Stimulated activated CD4-positive, alpha-beta T cell treated with anti-CD3 and anti-CD28 coated beads, Interleukin-1b, Interleukin-23, amount 100 ng/mL, for 24 hours (primary cell): ENCODE results near the gene MRPL16.
"Not testable (repeated sequence)": the region's sequence is repeated elsewhere in the genome, so short reads cannot be mapped to it uniquely, and the experiment has no call there.

Experiments
- DNase-seq, 4 experiments: peaks; one replicate each; pipeline ENCODE4 v3.0.0-alpha.2; 2020; ENCODE audit warnings: low read depth in 4 of 4, low spot score in 1 of 4

Gene MRPL16

DNA sequence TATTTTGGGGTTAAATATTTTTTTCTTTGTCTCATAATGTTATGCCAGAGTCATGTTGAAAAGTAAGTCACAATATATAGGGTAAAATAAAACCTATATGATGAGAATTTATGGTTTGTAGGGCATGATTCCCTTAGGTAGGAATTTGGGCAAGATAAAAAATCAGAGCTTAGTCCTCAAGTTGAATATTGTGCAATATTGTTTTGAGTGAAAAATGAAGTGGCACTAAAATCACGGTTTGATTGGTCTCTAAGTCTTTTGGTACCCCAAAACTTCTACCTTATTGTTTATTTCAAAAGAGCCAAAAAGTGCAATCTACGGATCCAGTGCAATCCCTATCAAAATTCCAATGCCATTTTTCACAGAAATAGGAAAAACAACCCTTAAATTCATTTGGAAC lies 1.6 kb upstream of the MRPL16 start:
- no peak for DNase-seq

DNA sequence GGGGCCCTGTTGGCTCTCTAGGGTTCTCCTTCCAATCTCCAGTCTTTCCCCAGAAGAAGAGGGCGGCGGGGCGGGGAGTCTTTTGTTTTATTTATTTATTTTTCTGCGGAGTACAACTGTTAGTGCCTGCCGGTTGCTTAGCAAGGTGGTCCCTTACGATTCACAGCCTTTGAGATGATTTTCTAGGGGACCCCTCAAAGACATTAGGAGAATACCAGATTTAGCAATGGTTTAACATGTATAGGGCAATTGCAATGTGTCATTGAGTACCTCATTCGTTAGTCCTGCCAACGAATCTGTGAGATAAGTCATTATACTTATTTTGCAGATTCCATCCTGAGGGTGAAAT lies 307 bp upstream of the MRPL16 start:
- no peak for DNase-seq

- no peak for DNase-seq
Observed at GRCh38 chr11:59807047-59807610, 3.4 kb downstream of the MRPL16 start.

- DNase-seq: no peak
Observed at GRCh38 chr11:59804061-59804460, 6.5 kb downstream of the MRPL16 start.

- DNase-seq: no peak
Observed at GRCh38 chr11:59802639-59803176, 7.9 kb downstream of the MRPL16 start.

DNA sequence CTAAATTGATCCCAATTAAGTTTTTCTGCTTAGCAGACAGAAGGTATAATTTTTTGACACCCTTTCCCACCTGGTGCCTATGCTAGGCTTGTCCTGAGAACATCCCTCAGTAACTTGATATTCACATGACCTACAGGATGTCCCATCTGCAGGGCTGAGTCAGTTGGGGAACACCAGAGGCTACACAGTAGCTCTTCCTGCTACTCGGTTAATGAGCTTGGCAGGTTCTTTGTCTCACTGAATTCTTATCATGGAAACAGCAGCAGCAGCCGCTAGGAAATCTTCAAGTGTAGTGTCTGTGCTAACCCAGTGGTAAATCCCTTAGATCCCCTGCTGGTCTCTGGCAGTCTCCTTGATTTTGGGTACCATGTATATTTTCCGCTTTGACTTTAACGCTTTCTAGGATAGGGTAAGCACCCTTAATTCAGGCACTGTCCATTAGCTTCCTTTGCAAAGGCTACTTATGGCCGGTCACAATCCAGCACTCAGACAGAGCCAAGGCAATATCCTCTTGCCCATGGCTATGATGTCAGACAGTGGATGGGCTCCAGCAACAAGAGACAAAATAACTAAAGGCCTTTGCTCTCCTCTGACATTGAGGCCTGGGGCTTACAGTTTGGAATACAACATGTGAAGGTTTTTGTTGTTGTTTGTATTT lies 8.5 kb downstream of the MRPL16 start:
- DNase-seq: no peak

DNA sequence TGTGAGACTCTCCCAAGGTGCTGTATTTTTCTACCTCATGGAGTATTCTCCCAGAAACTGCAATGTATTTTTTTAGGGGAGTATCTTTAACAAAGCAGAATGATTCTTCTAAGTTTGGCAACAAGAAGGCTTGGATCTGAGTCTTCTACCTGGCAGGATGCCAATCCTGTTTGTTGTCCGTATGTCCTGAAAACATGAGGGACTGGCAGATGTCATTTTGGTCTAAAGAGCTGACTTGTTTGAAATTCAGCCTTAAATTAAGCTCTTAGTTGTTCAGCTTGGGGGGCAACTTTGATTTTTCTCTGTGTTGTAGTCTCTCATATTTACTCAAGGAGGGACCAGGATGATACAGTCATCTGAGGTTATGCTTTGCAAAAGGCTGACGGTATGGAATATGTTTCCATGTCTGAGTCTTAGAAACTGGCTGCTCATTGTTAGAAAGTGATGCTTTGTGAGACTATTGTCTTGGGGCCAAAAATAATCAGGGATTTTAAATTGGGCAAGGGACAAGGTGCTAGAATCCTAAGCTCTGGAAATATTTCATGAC lies 9.3 kb downstream of the MRPL16 start:
- DNase-seq: no peak

DNA sequence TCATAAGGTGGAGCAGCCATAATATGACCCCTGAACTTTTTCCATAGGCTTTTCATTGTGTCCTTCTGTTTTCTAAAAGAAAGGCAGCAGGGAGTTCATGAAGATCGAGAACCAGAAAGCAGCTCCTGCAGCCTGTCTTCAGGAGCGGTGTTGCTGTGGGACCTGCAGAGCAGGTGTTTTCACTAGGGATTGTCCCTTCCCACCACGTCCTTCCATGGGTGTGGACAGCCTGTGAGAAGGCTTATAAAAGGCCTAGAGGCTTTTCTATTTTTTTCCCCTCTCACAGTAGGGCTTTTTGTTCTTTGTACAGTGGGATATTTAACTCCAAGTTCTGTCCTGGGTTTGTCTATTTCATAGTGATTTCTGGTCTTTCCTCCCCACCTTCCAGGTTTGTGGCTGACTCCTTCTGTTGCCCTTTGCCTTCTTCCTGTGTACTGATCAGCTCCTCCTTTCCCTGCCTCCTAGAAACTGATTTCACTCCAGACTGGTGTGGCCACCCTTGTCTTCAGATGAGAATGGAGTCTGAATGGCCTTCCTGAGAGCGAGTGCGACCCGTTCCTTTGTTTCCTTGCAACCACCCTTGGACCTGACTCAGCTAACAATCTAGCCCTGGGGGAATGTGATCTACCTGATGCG lies 10.1 kb downstream of the MRPL16 start:
- no peak for DNase-seq

DNA sequence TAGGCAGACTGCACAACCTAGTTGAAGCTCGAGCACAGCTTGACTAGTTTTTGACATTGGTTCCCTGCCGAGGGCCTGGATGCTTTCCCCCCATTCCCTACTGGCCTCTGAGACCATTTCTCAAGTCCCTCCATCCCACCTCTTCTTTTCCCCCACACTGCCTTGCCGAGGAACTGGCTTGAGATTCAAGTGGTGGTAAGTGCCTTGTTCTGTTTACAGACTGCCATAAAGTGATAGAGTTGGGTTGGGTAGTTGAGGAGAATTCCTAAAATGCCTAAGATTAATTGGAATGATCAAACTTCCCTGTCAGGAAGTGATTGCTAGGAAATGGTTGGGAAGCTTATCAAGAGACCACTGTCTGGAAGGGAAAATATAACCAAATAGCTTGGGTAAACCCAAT lies 16.2 kb downstream of the MRPL16 start:
- DNase-seq: no peak

DNA sequence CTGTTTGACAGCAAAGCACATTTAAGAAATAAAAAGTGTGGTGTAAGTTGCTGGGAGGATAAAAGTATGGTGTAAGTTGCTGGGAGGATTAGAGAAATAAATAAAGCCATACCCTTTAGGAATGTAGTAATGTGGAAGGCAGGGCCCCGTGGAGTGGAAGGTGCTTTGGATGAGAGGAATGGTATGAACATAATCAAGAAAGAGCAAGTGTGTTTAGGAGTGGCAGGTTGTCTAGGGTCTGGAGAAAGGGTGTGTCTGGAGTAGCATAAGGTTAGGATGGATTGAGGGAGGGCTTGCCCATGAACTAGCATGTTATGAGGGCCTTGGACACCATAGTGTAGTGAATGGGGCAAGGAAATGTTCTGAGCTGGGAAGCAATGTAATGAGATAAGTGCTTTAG lies 18.1 kb downstream of the MRPL16 start:
- DNase-seq: no peak

GRCh38 chr11:59791639-59792038 lies 18.9 kb downstream of the MRPL16 start:
- DNase-seq: no peak

DNA sequence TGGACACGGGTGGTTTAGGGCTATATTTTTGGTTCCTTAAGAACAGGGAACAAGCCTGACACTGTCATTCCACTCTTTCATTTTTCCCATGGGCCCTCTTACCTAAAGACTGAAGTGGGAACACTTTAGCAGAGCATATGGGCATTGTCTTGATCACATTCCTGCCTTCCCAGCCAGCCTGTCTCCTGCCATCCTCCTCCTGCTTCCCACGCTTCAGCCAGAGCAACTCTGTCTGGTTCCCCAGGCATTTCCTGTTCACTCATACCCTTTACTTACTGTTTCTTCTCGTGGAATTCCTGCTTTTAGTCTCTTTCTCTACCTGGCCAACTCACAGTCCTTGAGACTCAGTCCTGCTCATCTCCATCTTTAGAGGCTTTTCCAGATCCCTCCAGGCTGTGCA lies 22.8 kb downstream of the MRPL16 start:
- no peak for DNase-seq

DNA sequence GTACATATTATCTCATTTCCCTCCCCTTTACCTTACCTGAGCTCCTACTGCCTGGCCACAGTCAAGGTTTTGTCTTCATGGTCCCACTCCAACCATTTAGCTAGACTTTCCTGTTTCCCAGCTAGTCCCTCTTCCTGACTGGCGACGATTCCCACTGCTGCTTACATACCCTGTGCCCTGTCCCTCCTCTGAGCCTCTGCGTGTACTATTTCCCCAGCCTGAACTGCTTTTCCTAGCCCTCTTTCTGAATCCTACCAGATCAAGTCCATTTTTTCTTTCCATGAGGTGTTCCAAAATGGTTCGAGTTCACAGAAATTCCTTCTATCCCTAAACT lies 23.4 kb downstream of the MRPL16 start:
- no peak for DNase-seq

- no peak for DNase-seq
Observed at GRCh38 chr11:59785818-59786217, 24.8 kb downstream of the MRPL16 start.

DNA sequence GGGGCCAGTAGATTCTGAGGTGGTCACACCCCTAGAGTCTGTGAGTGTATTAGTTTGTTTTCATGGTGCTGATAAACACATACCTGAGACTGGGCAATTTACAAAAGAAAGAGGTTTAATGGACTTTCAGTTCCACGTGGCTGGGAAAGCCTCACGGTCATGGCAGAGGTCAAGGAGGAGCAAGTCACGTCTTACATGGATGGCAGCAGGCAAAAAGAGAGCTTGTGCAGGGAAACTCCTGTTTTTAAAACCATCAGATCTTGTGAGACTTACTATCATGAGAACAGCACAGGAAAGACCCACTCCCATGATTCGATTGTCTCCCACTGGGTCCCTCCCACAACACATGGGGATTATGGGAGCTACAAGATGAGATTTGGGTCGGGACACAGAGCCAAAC lies 26.1 kb downstream of the MRPL16 start:
- not testable (repeated sequence) for DNase-seq

DNA sequence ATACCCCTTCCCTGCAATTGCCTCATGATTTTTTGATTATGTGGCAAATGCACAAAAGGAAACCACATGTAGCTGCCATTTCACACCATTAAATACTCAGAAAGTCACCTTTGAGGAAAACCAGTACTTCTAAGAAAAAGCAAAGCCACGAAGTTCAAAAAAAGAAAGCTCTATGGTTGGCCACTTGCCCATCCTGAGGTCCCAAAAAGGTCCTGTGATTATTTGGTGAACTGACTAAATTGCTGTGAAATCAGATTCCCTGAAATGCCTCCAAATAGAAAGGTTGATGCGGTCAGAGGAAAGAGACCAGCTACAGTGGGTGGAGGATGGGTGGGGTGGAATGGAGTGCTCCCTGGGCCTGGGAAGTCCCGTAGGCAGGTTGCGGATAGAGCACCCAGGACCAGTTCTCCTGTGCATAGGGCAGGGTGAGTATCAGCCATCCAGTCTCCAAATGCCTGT lies 26.9 kb downstream of the MRPL16 start:
- DNase-seq: no peak

DNA sequence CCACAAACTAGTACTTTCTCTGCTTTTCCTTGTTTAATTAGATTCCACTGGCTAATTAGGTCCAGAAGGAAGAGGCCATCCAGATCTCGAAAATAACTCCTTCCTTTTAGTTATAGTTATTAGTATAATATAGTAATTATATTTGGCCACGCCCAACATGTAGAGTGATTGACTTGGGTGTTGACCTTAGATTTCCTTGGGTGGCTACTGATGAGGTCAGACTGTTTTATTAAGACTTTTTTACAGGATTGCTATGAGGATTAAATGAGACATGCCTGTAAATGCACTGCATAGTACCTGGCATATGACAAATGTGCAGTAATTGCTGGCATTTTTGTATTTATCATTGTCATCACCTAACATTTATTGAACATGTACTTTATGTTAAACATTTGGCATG lies 28.5 kb downstream of the MRPL16 start:
- no peak for DNase-seq

- no peak for DNase-seq
Observed at GRCh38 chr11:59779487-59779886, 31.1 kb downstream of the MRPL16 start.

DNA sequence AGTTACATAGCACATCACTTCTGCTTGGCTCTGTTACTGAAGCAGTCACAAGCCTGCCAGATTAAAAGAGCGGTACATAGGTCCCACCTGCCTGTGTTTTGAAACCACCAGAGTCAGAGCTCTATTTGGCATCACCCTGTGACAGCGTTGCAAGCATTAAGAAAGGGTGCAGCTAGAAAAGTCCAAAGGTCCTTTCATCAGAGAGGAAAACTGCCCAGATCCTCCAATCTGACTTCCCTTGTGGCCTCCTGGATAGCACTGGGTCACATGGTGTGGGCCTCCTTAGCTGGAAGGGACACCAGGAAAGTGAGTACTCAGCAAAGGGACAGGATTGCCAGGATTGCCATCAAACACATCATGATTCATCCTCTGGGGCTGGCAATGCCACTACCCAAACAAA lies 32.5 kb downstream of the MRPL16 start:
- no peak for DNase-seq

DNA sequence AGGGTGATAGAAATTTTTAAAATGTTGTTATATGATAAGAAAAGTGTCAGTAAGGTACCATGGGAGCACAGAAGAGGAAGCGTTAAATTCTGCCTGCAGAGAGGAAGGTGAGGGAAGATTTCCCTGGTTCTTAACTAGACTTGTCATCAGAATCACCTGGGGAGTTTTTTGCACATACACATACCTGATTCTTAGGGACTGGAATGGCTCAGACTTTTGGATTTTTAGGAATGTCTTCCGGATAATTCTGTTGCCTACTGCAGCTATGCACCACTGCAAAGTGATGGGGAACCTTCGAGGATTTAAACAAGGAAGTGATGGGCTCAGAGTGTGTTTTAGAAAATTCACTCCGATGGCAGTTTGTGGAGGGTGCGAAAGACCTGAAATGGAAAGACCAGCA lies 33.5 kb downstream of the MRPL16 start:
- DNase-seq: no peak

DNA sequence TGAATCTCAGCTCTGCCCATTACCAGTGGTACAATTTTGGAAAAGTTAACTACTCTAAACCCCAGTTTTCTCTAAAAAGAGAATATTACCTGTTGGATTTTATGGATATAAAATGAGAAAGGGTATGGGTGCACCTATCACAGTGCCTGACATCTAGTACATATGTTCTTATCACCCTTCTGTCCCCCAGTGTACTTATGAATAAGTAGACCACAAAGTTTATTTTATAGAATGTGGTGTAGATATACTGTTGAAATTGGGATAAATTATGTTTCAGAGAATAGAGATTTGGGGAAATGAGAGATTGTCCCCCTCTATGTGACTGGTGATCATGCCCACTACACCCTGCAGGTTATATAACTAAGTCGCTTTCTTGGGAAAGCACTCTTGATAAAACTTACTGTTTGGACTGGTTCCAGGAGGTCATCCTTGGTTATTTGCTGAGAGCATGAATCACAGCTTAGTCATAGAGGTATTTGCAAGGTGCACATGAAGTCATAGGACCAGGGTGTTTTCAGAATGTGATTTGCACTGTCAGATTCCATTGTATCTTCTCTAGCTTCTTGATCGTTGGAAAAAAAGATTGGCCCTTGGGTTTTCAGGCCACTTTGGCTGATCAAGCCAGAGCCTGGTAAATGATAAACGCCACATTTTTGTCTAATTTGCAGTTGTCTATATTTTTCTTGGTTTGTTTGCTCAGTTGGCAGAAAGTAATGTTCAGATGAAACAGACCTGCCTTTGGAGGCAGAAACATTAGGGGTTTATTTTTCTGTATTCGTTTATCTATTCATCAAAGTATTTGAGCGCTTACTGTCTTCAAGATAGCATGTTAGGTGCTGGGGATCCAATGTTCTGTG lies 34.1 kb downstream of the MRPL16 start:
- no peak for DNase-seq

- no peak for DNase-seq
Observed at GRCh38 chr11:59773083-59773440, 37.5 kb downstream of the MRPL16 start.
